Adrenal gland (tissue), 5 donors: ENCODE data around the gene MTUS2.

Experiments used
- POLR2A ChIP-seq, 2 donors: fragments of 450-650 bp; IDR thresholded peaks; one replicate each; pipeline ENCODE4 v1.6.1; 2017; ENCODE audit warnings: antibody characterized with exemption in 2 of 2, mild to moderate bottlenecking in 2 of 2, moderate library complexity in 1 of 2
- TF ChIP-seq, protein P1 (sequence below), 6 experiments: fragments of 450-650 bp in 4 of 6; fragments of 200-600 bp in 2 of 6; sonication (generic) in 1 of 6; IDR thresholded peaks; 1 replicate in 5 of 6; 2 replicates in 1 of 6; pipeline versions ENCODE4 v1.5.1 to v1.8.0; 2016 to 2021; ENCODE audit warnings: antibody characterized with exemption in 6 of 6, mild to moderate bottlenecking in 2 of 6, moderate library complexity in 1 of 6
- donor health status: DM: no; HTN: no; CAD: no.

GRCh38 chr13:29523199-29523961, 703.2 kb downstream of the MTUS2 start:
- TF ChIP-seq, protein P1, sequence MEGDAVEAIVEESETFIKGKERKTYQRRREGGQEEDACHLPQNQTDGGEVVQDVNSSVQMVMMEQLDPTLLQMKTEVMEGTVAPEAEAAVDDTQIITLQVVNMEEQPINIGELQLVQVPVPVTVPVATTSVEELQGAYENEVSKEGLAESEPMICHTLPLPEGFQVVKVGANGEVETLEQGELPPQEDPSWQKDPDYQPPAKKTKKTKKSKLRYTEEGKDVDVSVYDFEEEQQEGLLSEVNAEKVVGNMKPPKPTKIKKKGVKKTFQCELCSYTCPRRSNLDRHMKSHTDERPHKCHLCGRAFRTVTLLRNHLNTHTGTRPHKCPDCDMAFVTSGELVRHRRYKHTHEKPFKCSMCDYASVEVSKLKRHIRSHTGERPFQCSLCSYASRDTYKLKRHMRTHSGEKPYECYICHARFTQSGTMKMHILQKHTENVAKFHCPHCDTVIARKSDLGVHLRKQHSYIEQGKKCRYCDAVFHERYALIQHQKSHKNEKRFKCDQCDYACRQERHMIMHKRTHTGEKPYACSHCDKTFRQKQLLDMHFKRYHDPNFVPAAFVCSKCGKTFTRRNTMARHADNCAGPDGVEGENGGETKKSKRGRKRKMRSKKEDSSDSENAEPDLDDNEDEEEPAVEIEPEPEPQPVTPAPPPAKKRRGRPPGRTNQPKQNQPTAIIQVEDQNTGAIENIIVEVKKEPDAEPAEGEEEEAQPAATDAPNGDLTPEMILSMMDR (IDR thresholded peaks at IDR 0.05) = no peak
- TF ChIP-seq POLR2A (IDR thresholded peaks at IDR 0.05) = no peak
